ENCODE results near the gene KLHL26.

The KLHL26 gene

GRCh38 chr19:18710186-18710585 is 73.4 kb downstream of the KLHL26 start:
- DNase-seq: no peak
- Histone ChIP-seq H3K9ac (ENCODE audit: low read length) (no peak overlapping the region), H3K9me2 (replicated peaks; ENCODE audit: insufficient read depth, low read length) (no peaks in the 10 kb centered on the region), H3K79me2 (ENCODE audit: low read length) (peaks cover 16% of the 10 kb centered on the region), H4K20me1 (ENCODE audit: insufficient read depth, low read length) (no peaks in the 10 kb centered on the region), H3K9me3 (replicated peaks; ENCODE audit: insufficient read depth, low read length) (no peaks in the 10 kb centered on the region), H3K4me3 (ENCODE audit: low read length) (no peak overlapping the region), H2AFZ (ENCODE audit: low read length) (no peak overlapping the region), H3K4me2 (ENCODE audit: low read depth, low read length) (no peak overlapping the region), H3K27ac (ENCODE audit: low read length) (no peak overlapping the region), H3F3A (ENCODE audit: insufficient read depth, low read length) (no peaks in the 10 kb centered on the region), H3K27me3 (replicated peaks; ENCODE audit: insufficient read depth, low read length) (no peaks in the 10 kb centered on the region), H3K36me3 (replicated peaks; ENCODE audit: insufficient read depth, low read length) (no peaks in the 10 kb centered on the region), H3K4me1 (ENCODE audit: low read length) (no peaks in the 10 kb centered on the region)
- TF ChIP-seq EZH2 (optimal IDR thresholded peaks at IDR 0.05; ENCODE audit: low read depth, low read length): no peak
- TF ChIP-seq EZH2phosphoT487 (IDR thresholded peaks at IDR 0.05; ENCODE audit: low read length): no peak
- TF ChIP-seq CTCF (IDR thresholded peaks at IDR 0.05; ENCODE audit: low read length): no peak

- Histone ChIP-seq H3K4me1 (ENCODE audit: low read length) (no peaks in the 10 kb centered on the region), H3K4me2 (ENCODE audit: low read depth, low read length) (no peak overlapping the region), H3K79me2 (ENCODE audit: low read length) (peaks cover 16% of the 10 kb centered on the region), H3K4me3 (ENCODE audit: low read length) (no peak overlapping the region), H3K9me2 (replicated peaks; ENCODE audit: insufficient read depth, low read length) (no peaks in the 10 kb centered on the region), H3K27ac (ENCODE audit: low read length) (no peak overlapping the region), H4K20me1 (ENCODE audit: insufficient read depth, low read length) (no peaks in the 10 kb centered on the region), H3K9ac (ENCODE audit: low read length) (no peak overlapping the region), H3K27me3 (replicated peaks; ENCODE audit: insufficient read depth, low read length) (no peaks in the 10 kb centered on the region), H3K9me3 (replicated peaks; ENCODE audit: insufficient read depth, low read length) (no peaks in the 10 kb centered on the region), H2AFZ (ENCODE audit: low read length) (no peak overlapping the region), H3K36me3 (replicated peaks; ENCODE audit: insufficient read depth, low read length) (no peaks in the 10 kb centered on the region), H3F3A (ENCODE audit: insufficient read depth, low read length) (no peaks in the 10 kb centered on the region)
- TF ChIP-seq CTCF (IDR thresholded peaks at IDR 0.05; ENCODE audit: low read length): no peak
- TF ChIP-seq EZH2 (optimal IDR thresholded peaks at IDR 0.05; ENCODE audit: low read depth, low read length): no peak
- TF ChIP-seq EZH2phosphoT487 (IDR thresholded peaks at IDR 0.05; ENCODE audit: low read length): no peak
- no peak for DNase-seq
These were observed 74.3 kb downstream of the KLHL26 start for GRCh38 chr19:18710996-18711751.

- no peak overlapping the region for H3K9ac ChIP-seq (ENCODE audit: low read length)
- H3K79me2 ChIP-seq (ENCODE audit: low read length): peaks cover 11% of the 10 kb centered on the region
- H3K9me2 ChIP-seq (replicated peaks; ENCODE audit: insufficient read depth, low read length): no peaks in the 10 kb centered on the region
- H3K4me1 ChIP-seq (ENCODE audit: low read length): no peaks in the 10 kb centered on the region
- H3K4me3 ChIP-seq (ENCODE audit: low read length): no peak overlapping the region
- no peak overlapping the region for H3K4me2 ChIP-seq (ENCODE audit: low read depth, low read length)
- no peak for DNase-seq
- no peaks in the 10 kb centered on the region for H3F3A ChIP-seq (ENCODE audit: insufficient read depth, low read length)
- TF ChIP-seq EZH2phosphoT487 (IDR thresholded peaks at IDR 0.05; ENCODE audit: low read length) (no peak), CTCF (IDR thresholded peaks at IDR 0.05; ENCODE audit: low read length) (no peak), EZH2 (optimal IDR thresholded peaks at IDR 0.05; ENCODE audit: low read depth, low read length) (no peak)
- H2AFZ ChIP-seq (ENCODE audit: low read length): no peak overlapping the region
- no peaks in the 10 kb centered on the region for H3K27me3 ChIP-seq (replicated peaks; ENCODE audit: insufficient read depth, low read length)
- H3K27ac ChIP-seq (ENCODE audit: low read length): no peak overlapping the region
- H3K36me3 ChIP-seq (replicated peaks; ENCODE audit: insufficient read depth, low read length): no peaks in the 10 kb centered on the region
- H3K9me3 ChIP-seq (replicated peaks; ENCODE audit: insufficient read depth, low read length): no peaks in the 10 kb centered on the region
- H4K20me1 ChIP-seq (ENCODE audit: insufficient read depth, low read length): no peaks in the 10 kb centered on the region
These were observed 75.1 kb downstream of the KLHL26 start for GRCh38 chr19:18711893-18712292.

Data from MM.1S (cell line).